NCI-H2029 treated with DMSO at 0.1 percent for 48 hours (cell line): ENCODE results near the gene POLE2.
"Not testable (repeated sequence)": the region's sequence is repeated elsewhere in the genome, so short reads cannot be mapped to it uniquely, and the experiment has no call there.

Source experiments
- DNase-seq: peaks from one replicate; lab custom pipeline; 2025; lab: John Stamatoyannopoulos, UW

POLE2 gene

DNA sequence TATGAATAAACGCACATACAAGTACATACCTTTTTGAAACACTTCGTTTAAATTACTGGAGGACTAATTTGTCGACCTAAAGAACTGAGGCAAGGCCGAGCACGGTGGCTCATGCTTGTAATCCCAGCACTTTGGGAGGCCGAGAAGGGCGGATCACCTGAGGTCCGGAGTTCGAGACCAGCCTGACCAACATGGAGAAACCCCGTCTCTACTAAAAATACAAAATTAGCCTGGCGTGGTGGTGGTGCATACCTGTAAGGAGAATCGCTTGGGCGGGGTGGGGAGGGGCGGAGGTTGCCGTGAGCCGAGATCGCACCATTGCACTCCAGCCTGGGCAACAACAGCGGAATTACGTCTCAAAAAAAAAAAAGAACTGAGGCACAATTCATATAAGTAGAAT is 68.7 kb downstream of the POLE2 start:
- DNase-seq: not testable (repeated sequence)

DNA sequence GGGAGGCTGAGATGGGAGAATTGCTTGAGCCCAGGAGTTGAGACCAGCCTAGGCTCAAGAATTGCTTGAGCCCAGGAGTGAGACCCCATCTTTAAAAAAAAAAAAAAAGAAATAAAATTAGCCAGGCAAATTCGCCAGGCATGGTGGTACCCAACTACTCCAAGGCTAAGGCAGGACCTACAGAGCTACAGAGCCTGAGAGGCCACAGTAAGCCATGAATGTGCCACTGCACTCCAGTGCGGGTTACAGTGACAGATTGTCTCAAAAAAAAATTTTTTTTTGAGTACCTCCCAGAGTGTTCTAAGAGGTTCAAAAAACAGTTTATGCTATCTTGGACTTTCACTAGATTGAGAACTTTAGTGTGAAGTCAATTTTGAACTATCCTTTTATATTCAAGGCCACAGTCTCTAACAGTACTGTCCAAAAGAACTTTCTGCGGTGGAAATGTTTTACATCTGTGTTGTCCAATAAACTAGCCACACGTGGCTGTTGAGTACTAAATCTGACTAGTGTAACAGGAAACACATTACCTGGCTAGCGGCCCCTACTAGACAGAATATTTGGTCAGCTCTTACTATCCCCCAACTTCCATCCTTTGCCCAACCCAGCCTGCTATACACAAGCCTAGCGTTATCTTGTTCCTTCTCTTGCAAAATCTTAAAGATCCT is 70.0 kb downstream of the POLE2 start:
- DNase-seq: no peak

DNA sequence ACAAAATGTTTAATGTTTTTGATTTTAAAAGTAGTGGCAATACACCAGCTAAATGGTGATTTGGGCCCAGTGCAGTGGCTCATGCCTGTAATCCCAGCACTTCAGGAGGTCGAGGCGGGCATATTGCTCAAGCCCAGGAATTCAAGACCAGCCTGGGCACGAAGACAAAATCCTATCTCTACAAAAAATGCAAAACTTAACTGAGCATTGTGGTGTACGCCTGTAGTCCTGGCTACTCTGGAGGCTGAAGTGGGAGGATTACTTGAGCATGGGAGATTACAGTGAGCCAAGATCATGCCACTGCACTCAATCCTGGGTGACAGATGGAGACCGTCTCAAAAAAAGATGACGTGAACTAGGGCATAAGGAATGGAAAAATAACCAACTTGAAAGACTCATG is 72.2 kb downstream of the POLE2 start:
- DNase-seq: no peak

DNA sequence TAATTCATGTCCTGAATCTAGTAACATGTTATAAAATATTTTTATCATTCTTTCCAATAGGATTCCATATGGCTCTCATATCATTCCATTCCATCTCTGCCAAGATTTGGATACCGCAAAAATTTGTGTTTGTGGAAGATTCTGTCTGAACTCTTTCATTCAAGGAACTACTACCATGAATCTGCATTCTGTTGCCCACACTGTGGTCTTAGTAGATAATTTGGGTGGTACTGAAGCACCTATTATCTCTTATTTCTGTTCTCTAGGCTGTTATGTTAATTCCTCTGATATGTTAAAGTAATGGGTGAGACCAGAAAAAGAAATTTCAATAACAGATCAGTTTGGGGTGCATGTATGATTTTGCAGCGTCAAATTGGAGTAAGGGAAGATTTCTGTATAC is 73.8 kb downstream of the POLE2 start:
- DNase-seq: no peak

DNA sequence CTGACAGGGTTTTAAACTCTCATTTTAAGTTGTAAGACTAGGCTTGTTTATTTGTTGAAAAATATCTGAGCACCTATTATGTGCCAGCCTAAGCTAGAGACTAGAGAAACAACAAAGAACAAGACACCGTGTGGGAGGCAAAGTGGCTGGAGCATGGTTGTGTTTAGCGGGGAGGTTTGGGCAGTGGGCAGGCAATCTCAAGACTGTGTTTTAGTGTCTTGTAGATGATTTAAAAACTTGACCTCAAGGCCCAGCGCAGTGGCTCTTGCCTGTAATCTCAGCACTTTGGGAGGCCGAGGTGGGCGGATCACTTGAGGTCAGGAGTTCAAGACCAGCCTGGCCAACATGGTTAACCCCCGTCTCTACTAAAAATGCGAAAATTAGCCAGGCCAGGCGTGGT is 75.3 kb downstream of the POLE2 start:
- DNase-seq: no peak

DNA sequence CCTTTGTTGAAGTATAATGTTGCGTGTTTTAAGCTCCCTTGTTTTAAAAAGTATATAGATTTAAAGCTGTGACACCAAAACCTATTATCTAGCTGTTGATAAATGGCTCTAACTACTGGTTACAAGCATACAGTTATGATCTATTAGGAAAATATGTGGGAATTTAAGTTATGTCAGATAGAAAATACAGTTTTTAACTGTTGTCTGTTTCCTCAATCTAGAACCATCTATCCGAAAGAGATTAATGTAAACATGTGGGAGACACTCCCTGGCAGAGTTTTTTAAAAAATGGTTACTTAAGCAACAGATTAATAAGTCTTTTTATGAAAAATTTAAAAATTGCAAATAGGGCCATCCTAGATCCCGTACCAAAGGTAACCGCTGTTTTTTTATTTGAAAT is 75.8 kb downstream of the POLE2 start:
- DNase-seq: no peak

DNA sequence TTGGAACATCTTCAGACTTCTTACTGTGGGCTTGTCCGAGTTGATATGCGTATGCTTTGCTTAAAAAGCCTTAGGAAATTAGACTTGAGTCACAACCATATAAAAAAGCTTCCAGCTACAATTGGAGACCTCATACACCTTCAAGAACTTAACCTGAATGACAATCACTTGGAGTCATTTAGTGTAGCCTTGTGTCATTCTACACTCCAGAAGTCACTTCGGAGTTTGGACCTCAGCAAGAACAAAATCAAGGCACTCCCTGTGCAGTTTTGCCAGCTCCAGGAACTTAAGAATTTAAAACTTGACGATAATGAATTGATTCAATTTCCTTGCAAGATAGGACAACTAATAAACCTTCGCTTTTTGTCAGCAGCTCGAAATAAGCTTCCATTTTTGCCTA is 80.4 kb downstream of the POLE2 start:
- no peak for DNase-seq

DNA sequence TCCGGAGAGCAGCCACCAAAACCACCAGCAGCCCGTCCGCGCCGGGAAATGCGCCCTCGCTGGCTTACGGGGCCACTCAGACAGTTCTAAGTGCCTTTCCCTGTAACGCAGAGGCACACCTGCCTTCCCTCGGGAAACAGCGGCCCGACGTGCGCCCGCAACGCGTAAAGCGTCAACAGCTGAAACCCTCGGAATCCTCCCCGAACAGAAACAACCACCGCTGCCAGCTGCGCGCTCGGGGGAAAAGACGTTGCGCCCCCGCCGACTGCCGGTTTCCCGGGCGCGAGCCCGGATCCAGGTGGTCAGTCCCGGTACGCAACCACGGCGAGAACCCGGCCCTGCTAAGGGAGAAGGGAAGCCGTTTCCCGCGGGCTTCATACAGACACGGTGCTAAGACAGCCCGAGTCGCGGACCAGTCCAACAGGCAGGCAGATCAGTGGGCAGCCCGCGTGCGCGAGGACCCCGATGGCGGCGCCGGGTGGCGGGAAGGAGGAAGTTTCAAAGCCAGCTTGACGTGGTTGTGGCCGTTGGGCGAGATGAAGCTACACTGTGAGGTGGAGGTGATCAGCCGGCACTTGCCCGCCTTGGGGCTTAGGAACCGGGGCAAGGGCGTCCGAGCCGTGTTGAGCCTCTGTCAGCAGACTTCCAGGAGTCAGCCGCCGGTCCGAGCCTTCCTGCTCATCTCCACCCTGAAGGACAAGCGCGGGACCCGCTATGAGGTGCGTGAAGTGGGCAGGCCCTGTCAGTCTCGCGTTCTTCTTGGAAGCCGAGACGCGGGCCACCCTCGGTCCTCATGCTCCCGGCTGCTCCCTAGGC is 89.3 kb downstream of the POLE2 start, which contains the start of gene LRR1:
Gene LRR1 (plus strand): TSS at position 456 of the 816 bp plus-strand sequence. CDS start 81 bp downstream, at position 537.
- peak; percentile 92 for DNase-seq

DNA sequence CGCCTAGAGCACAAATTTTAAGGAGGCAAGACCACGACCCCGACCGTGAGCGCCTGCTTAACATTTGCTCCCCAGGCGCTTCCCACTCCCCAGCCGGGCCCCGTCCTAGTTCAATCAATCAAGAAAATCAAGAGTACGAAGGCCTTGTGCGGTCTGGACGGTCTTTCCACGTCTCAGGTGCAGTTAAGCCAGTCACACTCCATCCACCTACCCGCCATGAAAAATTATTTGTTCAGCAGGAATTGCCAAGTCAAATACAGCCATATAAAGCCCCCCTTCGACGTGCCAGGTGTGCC is 89.9 kb downstream of the POLE2 start:
- no peak for DNase-seq

DNA sequence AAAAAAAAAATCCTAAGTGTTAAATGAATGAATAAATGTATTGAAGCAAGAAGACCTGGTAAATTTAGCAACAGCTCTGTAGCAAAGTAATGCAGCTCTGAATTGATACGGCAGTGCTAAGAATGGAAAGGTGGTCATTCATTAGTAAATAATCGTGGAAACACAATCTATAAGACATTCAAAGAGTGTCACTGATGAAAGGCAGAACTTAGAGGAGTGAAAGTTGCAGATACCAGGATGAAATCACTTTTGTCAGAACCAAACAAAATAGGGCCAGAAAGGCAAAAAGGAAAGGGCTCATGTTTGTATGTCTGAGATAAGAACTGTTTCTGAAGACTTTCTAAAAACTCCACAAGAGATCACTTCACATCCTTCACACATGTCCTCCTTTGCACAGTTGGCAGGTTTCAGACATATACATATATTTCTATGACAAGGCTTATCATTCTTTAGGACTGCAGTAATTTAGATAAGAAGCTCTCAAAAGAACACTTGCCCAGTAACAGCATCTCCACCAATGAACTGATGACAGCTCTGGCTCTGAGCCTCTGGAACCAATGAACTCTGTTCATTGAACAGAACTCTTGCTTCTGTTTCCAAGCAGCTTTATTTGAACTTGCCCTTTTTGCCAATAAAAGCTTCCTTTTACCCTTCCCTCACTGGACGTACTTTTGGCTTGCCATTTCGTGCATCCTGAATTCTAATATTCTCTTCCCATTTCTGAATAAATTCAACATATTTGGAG is 93.5 kb downstream of the POLE2 start:
- DNase-seq: no peak
